Measurements from ENCODE around the gene SLC66A1.
"Not testable (repeated sequence)": the region's sequence is repeated elsewhere in the genome, so short reads cannot be mapped to it uniquely, and the experiment has no call there.

SLC66A1 gene

GRCh38 chr1:19311931-19312781, at the start of gene SLC66A1, which contains the start of gene AKR7A2:
TSS of gene SLC66A1 (plus strand) at chr1:19312326. CDS start at chr1:19317678, 5,352 bp downstream.
TSS of gene AKR7A2 (minus strand) at chr1:19312144. CDS start at chr1:19312124, 20 bp downstream.
- DNase-seq, result peak; percentile 23

GRCh38 chr1:19262744-19263143, 49.4 kb upstream of the SLC66A1 start:
- DNase-seq, result no peak

GRCh38 chr1:19268445-19268844, 43.7 kb upstream of the SLC66A1 start:
- DNase-seq, result no peak

- DNase-seq, result not testable (repeated sequence)
Observed at GRCh38 chr1:19269427-19270342, 42.4 kb upstream of the SLC66A1 start.

GRCh38 chr1:19270343-19270730, 41.8 kb upstream of the SLC66A1 start:
- DNase-seq, result not testable (repeated sequence)

- no peak for DNase-seq
Observed at GRCh38 chr1:19272064-19272463, 40.1 kb upstream of the SLC66A1 start.

GRCh38 chr1:19273106-19273843, 38.9 kb upstream of the SLC66A1 start:
- DNase-seq, result no peak

GRCh38 chr1:19273844-19274531, 38.1 kb upstream of the SLC66A1 start:
- not testable (repeated sequence) for DNase-seq

GRCh38 chr1:19274636-19275035, 37.5 kb upstream of the SLC66A1 start:
- no peak for DNase-seq

- DNase-seq, result no peak
Observed at GRCh38 chr1:19283891-19284290, 28.2 kb upstream of the SLC66A1 start.

GRCh38 chr1:19284881-19285280, 27.2 kb upstream of the SLC66A1 start:
- no peak for DNase-seq

GRCh38 chr1:19285366-19285765, 26.8 kb upstream of the SLC66A1 start:
- not testable (repeated sequence) for DNase-seq

GRCh38 chr1:19285807-19286206, 26.3 kb upstream of the SLC66A1 start:
- not testable (repeated sequence) for DNase-seq

- no peak for DNase-seq
Observed at GRCh38 chr1:19287436-19288185, 24.5 kb upstream of the SLC66A1 start.

- not testable (repeated sequence) for DNase-seq
Observed at GRCh38 chr1:19288324-19289241, 23.5 kb upstream of the SLC66A1 start, which contains the start of gene AKR7A3. TSS of gene AKR7A3 (minus strand) at chr1:19288770. CDS start at chr1:19288709, 61 bp downstream.

GRCh38 chr1:19289244-19289643, 22.9 kb upstream of the SLC66A1 start:
- DNase-seq, result no peak

- no peak for DNase-seq
Observed at GRCh38 chr1:19294638-19295037, 17.5 kb upstream of the SLC66A1 start.

- DNase-seq, result no peak
Observed at GRCh38 chr1:19300211-19300610, 11.9 kb upstream of the SLC66A1 start.

- not testable (repeated sequence) for DNase-seq
Observed at GRCh38 chr1:19304081-19304480, 8.0 kb upstream of the SLC66A1 start.

GRCh38 chr1:19305880-19306279, 6.2 kb upstream of the SLC66A1 start:
- no peak for DNase-seq

All from NCI-H1436 treated with DMSO at 0.1 percent for 48 hours (cell line).